DOHH2 (cell line): ENCODE results near the gene HEATR5A.

ENCODE experiments used
- CTCF ChIP-seq: fragments of 200-600 bp; sonication (generic); IDR thresholded peaks from one replicate; pipeline ENCODE4 v1.5.1; 2014; ENCODE audit warnings: antibody characterized with exemption, mild to moderate bottlenecking, low read depth, low read length; ENCODE audit not compliant: poor library complexity, severe bottlenecking
- EZH2phosphoT487 ChIP-seq: fragments of 200-600 bp; sonication (generic); IDR thresholded peaks from 2 replicates; pipeline ENCODE4 v1.6.1; 2017; ENCODE audit warnings: borderline replicate concordance, mild to moderate bottlenecking, antibody characterized with exemption, low read length, moderate library complexity, mixed read lengths

GRCh38 chr14:31346097-31346496 lies 74.3 kb downstream of the HEATR5A start:
- TF ChIP-seq CTCF, result no peak
- no peak for TF ChIP-seq EZH2phosphoT487
